ENCODE results near the gene DSCAM.

Gene DSCAM

GRCh38 chr21:40638466-40639251 lies 208.3 kb downstream of the DSCAM start:
- no peak for TF ChIP-seq CTCF (conservative IDR thresholded peaks at IDR 0.05; ENCODE audit: low read depth, low read length)
- H3K4me3 ChIP-seq (ENCODE audit: low read depth, low read length), result no peak overlapping the region
- DNase-seq (ENCODE audit: low read depth), result no peak

GRCh38 chr21:40636026-40636425 lies 210.9 kb downstream of the DSCAM start:
- no peak overlapping the region for H3K4me3 ChIP-seq (ENCODE audit: low read depth, low read length)
- no peak for DNase-seq (ENCODE audit: low read depth)
- TF ChIP-seq CTCF (conservative IDR thresholded peaks at IDR 0.05; ENCODE audit: low read depth, low read length), result no peak

- DNase-seq (ENCODE audit: low read depth), result no peak
- no peak overlapping the region for H3K4me3 ChIP-seq (ENCODE audit: low read depth, low read length)
- TF ChIP-seq CTCF (conservative IDR thresholded peaks at IDR 0.05; ENCODE audit: low read depth, low read length), result no peak
Measured at GRCh38 chr21:40635391-40635790, 211.6 kb downstream of the DSCAM start.

DNA sequence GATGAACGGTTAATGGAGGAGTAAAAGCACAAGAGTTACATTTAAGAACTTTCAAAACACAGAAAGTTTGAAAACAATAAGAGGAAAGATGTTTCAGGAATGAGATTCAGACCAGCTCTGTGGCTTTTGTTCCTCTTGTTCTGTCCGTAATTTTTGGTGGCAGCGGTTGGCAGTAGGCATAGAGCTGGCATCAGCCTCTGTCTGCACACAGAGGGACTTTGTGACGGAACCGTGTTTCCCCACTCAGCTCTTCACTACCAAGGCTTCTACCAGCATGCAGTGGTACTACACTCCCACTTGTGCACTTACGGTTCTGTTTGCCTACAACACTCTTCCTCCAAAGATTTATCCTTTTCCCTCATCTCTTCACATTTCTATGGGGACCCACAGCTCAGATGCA lies 212.8 kb downstream of the DSCAM start:
- no peak for TF ChIP-seq CTCF (conservative IDR thresholded peaks at IDR 0.05; ENCODE audit: low read depth, low read length)
- DNase-seq (ENCODE audit: low read depth), result no peak
- no peak overlapping the region for H3K4me3 ChIP-seq (ENCODE audit: low read depth, low read length)

DNA sequence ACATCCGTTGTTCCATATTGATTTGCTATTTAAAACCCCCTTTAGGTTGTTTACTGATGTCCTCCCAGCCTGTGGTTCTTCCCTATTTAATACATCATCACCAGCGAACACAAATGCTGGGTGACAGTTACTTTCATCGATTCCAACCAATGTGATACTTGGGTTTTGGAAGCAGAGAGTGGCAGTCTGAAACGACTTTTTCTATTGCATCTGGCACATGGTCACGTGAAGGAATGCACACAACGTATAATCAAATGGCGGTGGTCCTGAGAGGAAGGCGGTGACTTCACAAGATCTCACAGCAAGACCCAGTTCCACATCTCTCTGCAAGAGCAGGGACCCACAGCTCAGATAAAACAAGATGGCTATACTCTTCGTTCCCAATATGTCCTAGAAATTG lies 213.9 kb downstream of the DSCAM start:
- H3K4me3 ChIP-seq (ENCODE audit: low read depth, low read length), result no peak overlapping the region
- DNase-seq (ENCODE audit: low read depth), result no peak
- no peak for TF ChIP-seq CTCF (conservative IDR thresholded peaks at IDR 0.05; ENCODE audit: low read depth, low read length)

GRCh38 chr21:40631211-40631610 lies 215.7 kb downstream of the DSCAM start:
- TF ChIP-seq CTCF (conservative IDR thresholded peaks at IDR 0.05; ENCODE audit: low read depth, low read length), result no peak
- DNase-seq (ENCODE audit: low read depth), result no peak
- H3K4me3 ChIP-seq (ENCODE audit: low read depth, low read length), result no peak overlapping the region

DNA sequence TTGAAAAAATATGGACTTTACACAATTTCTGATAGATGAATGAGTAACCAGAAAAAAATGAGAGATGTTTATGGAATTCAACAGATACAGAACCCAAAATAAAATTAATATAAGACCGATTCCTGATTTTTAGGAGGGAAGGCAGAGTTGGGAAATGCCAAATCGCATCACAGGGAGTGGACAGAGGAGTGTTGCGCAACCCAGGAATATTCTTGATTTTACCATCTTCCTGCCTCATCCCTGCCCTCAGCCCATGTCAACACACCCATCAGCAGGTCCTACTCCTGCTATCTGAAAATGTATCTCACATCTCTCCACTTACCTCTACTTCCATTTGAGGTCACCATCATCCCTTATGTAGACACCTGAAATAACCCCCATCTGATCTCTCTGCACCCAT lies 221.0 kb downstream of the DSCAM start:
- no peak overlapping the region for H3K4me3 ChIP-seq (ENCODE audit: low read depth, low read length)
- DNase-seq (ENCODE audit: low read depth), result no peak
- no peak for TF ChIP-seq CTCF (conservative IDR thresholded peaks at IDR 0.05; ENCODE audit: low read depth, low read length)
